ENCODE data around the gene FOXO4.

The FOXO4 gene

DNA sequence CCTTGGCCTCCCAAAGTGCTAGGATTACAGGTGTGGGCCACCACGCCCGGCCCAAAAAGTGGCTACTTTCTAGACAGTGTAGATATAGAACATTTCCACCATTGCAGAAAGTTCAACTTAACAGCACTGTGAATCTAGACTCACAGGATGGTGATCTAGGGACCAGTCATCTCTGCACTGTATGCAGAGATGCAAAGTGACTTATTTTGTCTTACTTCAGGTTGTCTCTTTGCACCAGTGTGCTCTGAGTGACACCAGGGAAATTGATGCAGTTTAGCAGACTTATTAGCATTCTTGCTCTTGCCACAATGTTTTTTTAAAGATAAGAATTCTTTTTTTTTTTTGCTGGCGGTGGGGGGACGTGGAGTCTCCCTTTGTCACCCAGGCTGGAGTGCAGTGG, 12.8 kb upstream of the FOXO4 start:
- no peak overlapping the region for H3K27ac ChIP-seq (ENCODE audit: low read length)
- H3K79me2 ChIP-seq (ENCODE audit: low read length): no peaks in the 10 kb centered on the region
- no peaks in the 10 kb centered on the region for H4K20me1 ChIP-seq (ENCODE audit: insufficient read depth, low read length)
- no peaks in the 10 kb centered on the region for H3K36me3 ChIP-seq (replicated peaks; ENCODE audit: insufficient read depth, low read length)
- no peak overlapping the region for H2AFZ ChIP-seq (ENCODE audit: low read length)
- no peak overlapping the region for H3K9ac ChIP-seq (ENCODE audit: low read length)
- H3K4me3 ChIP-seq (ENCODE audit: low read length): no peak overlapping the region
- no peaks in the 10 kb centered on the region for H3K4me1 ChIP-seq (ENCODE audit: low read length)
- no peaks in the 10 kb centered on the region for H3K27me3 ChIP-seq (replicated peaks; ENCODE audit: insufficient read depth, low read length)
- TF ChIP-seq, protein P1, sequence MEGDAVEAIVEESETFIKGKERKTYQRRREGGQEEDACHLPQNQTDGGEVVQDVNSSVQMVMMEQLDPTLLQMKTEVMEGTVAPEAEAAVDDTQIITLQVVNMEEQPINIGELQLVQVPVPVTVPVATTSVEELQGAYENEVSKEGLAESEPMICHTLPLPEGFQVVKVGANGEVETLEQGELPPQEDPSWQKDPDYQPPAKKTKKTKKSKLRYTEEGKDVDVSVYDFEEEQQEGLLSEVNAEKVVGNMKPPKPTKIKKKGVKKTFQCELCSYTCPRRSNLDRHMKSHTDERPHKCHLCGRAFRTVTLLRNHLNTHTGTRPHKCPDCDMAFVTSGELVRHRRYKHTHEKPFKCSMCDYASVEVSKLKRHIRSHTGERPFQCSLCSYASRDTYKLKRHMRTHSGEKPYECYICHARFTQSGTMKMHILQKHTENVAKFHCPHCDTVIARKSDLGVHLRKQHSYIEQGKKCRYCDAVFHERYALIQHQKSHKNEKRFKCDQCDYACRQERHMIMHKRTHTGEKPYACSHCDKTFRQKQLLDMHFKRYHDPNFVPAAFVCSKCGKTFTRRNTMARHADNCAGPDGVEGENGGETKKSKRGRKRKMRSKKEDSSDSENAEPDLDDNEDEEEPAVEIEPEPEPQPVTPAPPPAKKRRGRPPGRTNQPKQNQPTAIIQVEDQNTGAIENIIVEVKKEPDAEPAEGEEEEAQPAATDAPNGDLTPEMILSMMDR (IDR thresholded peaks at IDR 0.05; ENCODE audit: low read length): no peak
- no peak for DNase-seq
- no peaks in the 10 kb centered on the region for H3K9me2 ChIP-seq (replicated peaks; ENCODE audit: insufficient read depth, low read length)
- H3F3A ChIP-seq (ENCODE audit: insufficient read depth, low read length): no peaks in the 10 kb centered on the region
- H3K4me2 ChIP-seq (ENCODE audit: low read depth, low read length): no peak overlapping the region
- no peaks in the 10 kb centered on the region for H3K9me3 ChIP-seq (replicated peaks; ENCODE audit: insufficient read depth, low read length)

DNA sequence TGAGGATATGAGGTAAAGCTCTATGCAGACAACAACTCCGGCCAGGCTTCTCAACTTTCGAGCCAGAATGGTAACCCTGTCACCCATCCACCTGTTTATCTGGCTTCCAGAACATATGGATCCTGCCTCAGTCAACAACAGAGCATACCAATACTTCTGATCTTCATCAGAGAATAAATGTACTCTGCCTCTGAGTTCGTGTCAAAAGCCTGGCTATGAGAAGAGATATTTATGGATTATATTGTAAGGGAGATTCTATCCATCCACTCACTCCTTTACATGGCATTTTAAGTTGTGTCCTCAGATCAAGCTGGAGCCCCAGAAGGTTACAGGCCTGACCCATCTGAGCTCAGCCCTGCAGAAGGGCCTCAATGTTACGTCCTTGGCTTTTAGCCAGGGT, 9.8 kb upstream of the FOXO4 start:
- DNase-seq: no peak
- no peak overlapping the region for H3K4me2 ChIP-seq (ENCODE audit: low read depth, low read length)
- no peaks in the 10 kb centered on the region for H3K79me2 ChIP-seq (ENCODE audit: low read length)
- H3K27ac ChIP-seq (ENCODE audit: low read length): no peak overlapping the region
- no peaks in the 10 kb centered on the region for H4K20me1 ChIP-seq (ENCODE audit: insufficient read depth, low read length)
- H3K36me3 ChIP-seq (replicated peaks; ENCODE audit: insufficient read depth, low read length): no peaks in the 10 kb centered on the region
- no peaks in the 10 kb centered on the region for H3F3A ChIP-seq (ENCODE audit: insufficient read depth, low read length)
- no peak overlapping the region for H3K4me3 ChIP-seq (ENCODE audit: low read length)
- H3K4me1 ChIP-seq (ENCODE audit: low read length): no peaks in the 10 kb centered on the region
- no peaks in the 10 kb centered on the region for H3K9me3 ChIP-seq (replicated peaks; ENCODE audit: insufficient read depth, low read length)
- H2AFZ ChIP-seq (ENCODE audit: low read length): no peak overlapping the region
- H3K9me2 ChIP-seq (replicated peaks; ENCODE audit: insufficient read depth, low read length): no peaks in the 10 kb centered on the region
- no peak overlapping the region for H3K9ac ChIP-seq (ENCODE audit: low read length)
- no peak for TF ChIP-seq EZH2phosphoT487 (IDR thresholded peaks at IDR 0.05; ENCODE audit: low read length)
- no peak for TF ChIP-seq EZH2 (optimal IDR thresholded peaks at IDR 0.05; ENCODE audit: low read depth, low read length)
- TF ChIP-seq, protein P1 (IDR thresholded peaks at IDR 0.05; ENCODE audit: low read length): no peak
- H3K27me3 ChIP-seq (replicated peaks; ENCODE audit: insufficient read depth, low read length): no peaks in the 10 kb centered on the region

DNA sequence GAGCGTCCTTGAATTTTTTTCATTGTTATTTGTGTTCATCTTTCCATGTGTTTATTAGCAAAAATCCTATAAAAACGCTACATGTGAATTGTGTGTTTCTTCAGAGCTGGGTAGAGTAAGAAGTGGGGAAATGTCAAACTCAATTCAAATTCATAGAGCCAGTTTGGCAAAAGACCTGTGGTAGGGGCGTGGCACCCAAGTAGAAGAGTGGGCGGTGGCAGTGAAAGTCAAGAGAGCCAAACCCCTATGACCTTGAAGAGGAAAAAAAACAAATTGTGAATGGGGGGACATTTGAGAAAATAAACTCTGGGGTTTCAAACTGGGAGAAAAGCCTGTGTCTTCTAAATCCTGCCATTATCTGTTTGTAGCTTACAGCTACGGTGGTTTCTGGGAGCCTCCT, 4.4 kb upstream of the FOXO4 start:
- Histone ChIP-seq H3K9ac (ENCODE audit: low read length) (no peak overlapping the region), H3K4me3 (ENCODE audit: low read length) (no peak overlapping the region), H3K9me2 (replicated peaks; ENCODE audit: insufficient read depth, low read length) (no peaks in the 10 kb centered on the region), H3K27ac (ENCODE audit: low read length) (no peak overlapping the region), H2AFZ (ENCODE audit: low read length) (no peak overlapping the region), H3K79me2 (ENCODE audit: low read length) (no peaks in the 10 kb centered on the region), H3K4me2 (ENCODE audit: low read depth, low read length) (no peak overlapping the region), H3K4me1 (ENCODE audit: low read length) (no peaks in the 10 kb centered on the region), H3K36me3 (replicated peaks; ENCODE audit: insufficient read depth, low read length) (no peaks in the 10 kb centered on the region), H4K20me1 (ENCODE audit: insufficient read depth, low read length) (no peaks in the 10 kb centered on the region), H3K9me3 (replicated peaks; ENCODE audit: insufficient read depth, low read length) (no peaks in the 10 kb centered on the region), H3F3A (ENCODE audit: insufficient read depth, low read length) (no peaks in the 10 kb centered on the region), H3K27me3 (replicated peaks; ENCODE audit: insufficient read depth, low read length) (no peaks in the 10 kb centered on the region)
- TF ChIP-seq, protein P1 (IDR thresholded peaks at IDR 0.05; ENCODE audit: low read length): no peak
- no peak for TF ChIP-seq EZH2 (optimal IDR thresholded peaks at IDR 0.05; ENCODE audit: low read depth, low read length)
- TF ChIP-seq EZH2phosphoT487 (IDR thresholded peaks at IDR 0.05; ENCODE audit: low read length): no peak
- no peak for DNase-seq

All from MM.1S (cell line).